Mucosa of descending colon (tissue), 3 donors: ENCODE measurements around the gene CPNE1. TPM values are rescaled to one million over a fixed set of nuclear protein-coding genes. Genes with fewer than 3 reads are reported as not detected.

Experiments used
- ATAC-seq: fragments of 200-7000 bp; cut with Tn5 transposase; one replicate; pipeline ENCODE4 v1.9.1; 2020; ENCODE audit warnings: mild to moderate bottlenecking, moderate library complexity
- DNase-seq, 3 donors: peaks; one replicate each; pipeline ENCODE4 v3.0.0-alpha.2; 2020
- H3K36me3 ChIP-seq: fragments of 200-600 bp; one replicate; pipeline ENCODE4 v1.8.0; 2021; ENCODE audit warnings: low read depth, mild to moderate bottlenecking
- H3K4me1 ChIP-seq: fragments of 200-600 bp; one replicate; pipeline ENCODE4 v1.8.0; 2021; ENCODE audit warnings: low read depth, mild to moderate bottlenecking
- H3K4me3 ChIP-seq: fragments of 200-600 bp; one replicate; pipeline ENCODE4 v1.8.0; 2021; ENCODE audit warnings: mild to moderate bottlenecking
- H3K9me3 ChIP-seq: fragments of 200-600 bp; one replicate; pipeline ENCODE4 v1.8.0; 2021; ENCODE audit warnings: mild to moderate bottlenecking
- CTCF ChIP-seq: fragments of 200-600 bp; IDR thresholded peaks from one replicate; pipeline ENCODE4 v1.8.0; 2022; ENCODE audit warnings: antibody characterized with exemption, mild to moderate bottlenecking
- intact Hi-C, 2 donors: fragments of 100-400 bp; cut with DNase I in 1 of 2; cut with micrococcal nuclease in 1 of 2; formaldehyde crosslinking; loops; one replicate each; pipeline versions ENCODE4 v1.11.0 to v1.11.1; 2022; cut with DNase I, micrococcal nuclease
- total RNA-seq, 3 donors: library from RNA; stranded (reverse); fragmentation: NEBNext Ultra II Directional in 2 of 3; extraction: Animal tissue kit (Norgen Biotek cat#: 25700) in 2 of 3; gene quantifications; one replicate each; pipeline versions ENCODE4 v1.2.1 to v1.2.4, GENCODE V29; 2021 to 2023
- donor health status: DM: no; HTN: no; CAD: no; lungs with moderate emphysema.
- donor health status: DM: no; HTN: no; CAD: no.
- donor health status: DM: no; HTN: yes; CAD: no.

Gene CPNE1
- total RNA-seq, 3 donors from 2014 or later, result 117 to 188 (median 128) TPM

- intact Hi-C loops, result no loop called here
- no peaks in the 10 kb centered on the region for H3K36me3 ChIP-seq
- no peaks in the 10 kb centered on the region for H3K4me1 ChIP-seq
- H3K4me3 ChIP-seq, result no peak overlapping the region
- no peaks in the 10 kb centered on the region for H3K9me3 ChIP-seq
- DNase-seq, result no peak
- TF ChIP-seq CTCF, result no peak
- no peak for ATAC-seq
Observed at GRCh38 chr20:35626386-35627001, 38.2 kb downstream of the CPNE1 start.

GRCh38 chr20:35625584-35626385 is 38.9 kb downstream of the CPNE1 start:
- no peaks in the 10 kb centered on the region for H3K4me1 ChIP-seq
- DNase-seq, result no peak
- intact Hi-C loops, result no loop called here
- TF ChIP-seq CTCF, result no peak
- H3K36me3 ChIP-seq, result no peaks in the 10 kb centered on the region
- H3K9me3 ChIP-seq, result no peaks in the 10 kb centered on the region
- no peak for ATAC-seq
- H3K4me3 ChIP-seq, result no peak overlapping the region

GRCh38 chr20:35621560-35621946 is 43.1 kb downstream of the CPNE1 start:
- ATAC-seq (no peak), DNase-seq (no peak)
- H3K36me3 ChIP-seq, result no peaks in the 10 kb centered on the region
- H3K9me3 ChIP-seq, result no peaks in the 10 kb centered on the region
- no peak overlapping the region for H3K4me3 ChIP-seq
- no peak for TF ChIP-seq CTCF
- H3K4me1 ChIP-seq, result peaks cover 16% of the 10 kb centered on the region
- intact Hi-C loops, result no loop called here

- ATAC-seq, result no peak
- intact Hi-C loops, result no loop called here
- no peak for TF ChIP-seq CTCF
- no peak for DNase-seq
- no peaks in the 10 kb centered on the region for H3K9me3 ChIP-seq
- no peaks in the 10 kb centered on the region for H3K36me3 ChIP-seq
- no peak overlapping the region for H3K4me3 ChIP-seq
- peaks cover 16% of the 10 kb centered on the region for H3K4me1 ChIP-seq
Observed at GRCh38 chr20:35620818-35621559, 43.7 kb downstream of the CPNE1 start.

- ATAC-seq (peak; percentile 44), DNase-seq (peak; percentile 85 to 88 (median 87))
- no peaks in the 10 kb centered on the region for H3K36me3 ChIP-seq
- no peak for TF ChIP-seq CTCF
- no peaks in the 10 kb centered on the region for H3K9me3 ChIP-seq
- H3K4me3 ChIP-seq, result no peak overlapping the region
- intact Hi-C loops, result no loop called here
- H3K4me1 ChIP-seq, result peaks cover 16% of the 10 kb centered on the region
Observed at GRCh38 chr20:35619196-35620095, 45.3 kb downstream of the CPNE1 start.
